ENCODE data around the gene STAM2.

Gene STAM2

DNA sequence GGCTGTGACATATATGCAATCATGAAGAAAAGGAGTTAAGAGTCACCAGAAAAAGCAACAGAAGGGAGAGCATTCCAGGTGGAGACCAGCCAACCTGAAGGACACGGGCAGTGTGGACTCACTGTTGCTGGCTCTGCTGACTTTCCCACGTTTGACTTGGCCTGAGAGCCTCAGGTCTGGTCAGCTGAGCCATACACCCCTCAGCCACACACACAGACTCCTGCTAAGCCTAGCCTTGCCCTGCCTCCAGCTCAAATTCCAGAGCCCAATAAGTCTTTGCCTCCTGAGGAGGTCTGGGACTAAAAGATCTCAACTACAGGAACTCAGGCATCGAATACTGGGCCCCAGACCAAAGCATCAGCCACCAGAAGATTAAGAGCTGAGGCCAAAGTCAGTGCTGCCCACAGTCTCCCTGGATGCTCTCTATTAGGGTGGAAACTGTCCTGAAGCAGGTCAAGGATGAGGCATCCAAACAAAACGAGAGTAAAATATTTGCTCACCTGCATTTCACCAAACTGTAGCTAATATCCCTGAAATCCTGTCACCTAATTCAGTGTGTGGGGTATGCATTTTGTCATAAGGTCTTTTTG, 100.0 kb downstream of the STAM2 start:
- TF ChIP-seq, protein P1, sequence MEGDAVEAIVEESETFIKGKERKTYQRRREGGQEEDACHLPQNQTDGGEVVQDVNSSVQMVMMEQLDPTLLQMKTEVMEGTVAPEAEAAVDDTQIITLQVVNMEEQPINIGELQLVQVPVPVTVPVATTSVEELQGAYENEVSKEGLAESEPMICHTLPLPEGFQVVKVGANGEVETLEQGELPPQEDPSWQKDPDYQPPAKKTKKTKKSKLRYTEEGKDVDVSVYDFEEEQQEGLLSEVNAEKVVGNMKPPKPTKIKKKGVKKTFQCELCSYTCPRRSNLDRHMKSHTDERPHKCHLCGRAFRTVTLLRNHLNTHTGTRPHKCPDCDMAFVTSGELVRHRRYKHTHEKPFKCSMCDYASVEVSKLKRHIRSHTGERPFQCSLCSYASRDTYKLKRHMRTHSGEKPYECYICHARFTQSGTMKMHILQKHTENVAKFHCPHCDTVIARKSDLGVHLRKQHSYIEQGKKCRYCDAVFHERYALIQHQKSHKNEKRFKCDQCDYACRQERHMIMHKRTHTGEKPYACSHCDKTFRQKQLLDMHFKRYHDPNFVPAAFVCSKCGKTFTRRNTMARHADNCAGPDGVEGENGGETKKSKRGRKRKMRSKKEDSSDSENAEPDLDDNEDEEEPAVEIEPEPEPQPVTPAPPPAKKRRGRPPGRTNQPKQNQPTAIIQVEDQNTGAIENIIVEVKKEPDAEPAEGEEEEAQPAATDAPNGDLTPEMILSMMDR (IDR thresholded peaks at IDR 0.05; ENCODE audit: extremely low read depth, missing control alignments), result no peak
- no peak for DNase-seq (ENCODE audit: low spot score)

DNA sequence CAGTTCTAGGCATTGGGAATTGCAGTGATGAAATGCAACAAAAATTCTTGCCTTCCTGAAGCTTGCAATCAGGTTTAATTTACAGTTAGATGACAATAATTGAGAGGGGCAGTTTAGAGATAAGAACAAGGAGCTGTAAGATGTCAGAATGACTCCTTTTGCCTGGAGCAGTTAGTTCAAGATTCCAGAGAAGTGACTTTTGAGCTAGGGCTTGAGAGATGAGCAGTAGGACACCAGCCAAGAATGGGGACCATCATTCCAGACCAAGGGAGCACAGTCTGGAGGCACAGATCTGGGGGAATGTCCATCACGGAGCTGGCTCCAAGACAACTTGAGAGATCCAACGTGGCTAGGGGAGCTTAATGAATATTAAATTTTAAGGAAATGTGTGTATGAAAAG, 103.6 kb downstream of the STAM2 start:
- TF ChIP-seq, protein P1 (IDR thresholded peaks at IDR 0.05; ENCODE audit: extremely low read depth, missing control alignments), result no peak
- no peak for DNase-seq (ENCODE audit: low spot score)

DNA sequence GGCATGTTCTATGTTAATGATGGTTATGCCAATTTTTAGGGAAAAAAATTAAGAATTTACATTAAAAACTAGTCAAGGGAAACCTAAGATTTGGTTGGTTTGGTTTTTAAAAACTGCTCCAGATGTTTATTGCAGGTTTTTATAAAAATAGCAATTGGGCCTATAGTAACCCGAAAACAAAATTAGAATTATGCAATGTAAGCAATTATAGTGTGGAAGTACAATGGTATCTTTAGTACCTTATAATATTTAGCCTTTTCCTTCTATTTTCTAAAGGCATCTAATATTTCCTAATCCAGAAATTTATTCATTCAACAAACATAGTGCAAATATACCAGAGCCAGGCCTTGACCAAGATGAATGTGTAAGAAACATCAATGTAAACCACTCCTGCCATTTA, 104.0 kb downstream of the STAM2 start:
- no peak for DNase-seq (ENCODE audit: low spot score)
- TF ChIP-seq, protein P1 (IDR thresholded peaks at IDR 0.05; ENCODE audit: extremely low read depth, missing control alignments), result no peak

DNA sequence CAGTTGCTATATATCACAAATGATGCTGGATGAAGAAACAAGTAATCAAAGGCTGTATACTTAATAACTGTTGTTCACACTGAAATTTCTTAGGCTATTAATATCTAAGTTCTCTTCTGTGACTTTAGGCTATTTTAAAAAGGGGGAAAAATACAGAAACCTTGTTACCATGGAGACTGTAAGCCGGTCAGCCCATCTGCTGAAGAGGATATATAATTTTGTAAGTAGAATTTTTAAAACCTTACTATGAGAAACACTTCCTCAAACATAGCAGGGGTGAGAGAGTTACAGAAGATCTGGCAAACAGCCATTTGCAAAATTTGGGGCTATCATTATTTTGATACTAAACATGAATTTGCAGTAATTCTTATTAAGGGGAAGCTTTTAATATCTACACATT, 104.5 kb downstream of the STAM2 start:
- peak; percentile 63 for DNase-seq (ENCODE audit: low spot score)

DNA sequence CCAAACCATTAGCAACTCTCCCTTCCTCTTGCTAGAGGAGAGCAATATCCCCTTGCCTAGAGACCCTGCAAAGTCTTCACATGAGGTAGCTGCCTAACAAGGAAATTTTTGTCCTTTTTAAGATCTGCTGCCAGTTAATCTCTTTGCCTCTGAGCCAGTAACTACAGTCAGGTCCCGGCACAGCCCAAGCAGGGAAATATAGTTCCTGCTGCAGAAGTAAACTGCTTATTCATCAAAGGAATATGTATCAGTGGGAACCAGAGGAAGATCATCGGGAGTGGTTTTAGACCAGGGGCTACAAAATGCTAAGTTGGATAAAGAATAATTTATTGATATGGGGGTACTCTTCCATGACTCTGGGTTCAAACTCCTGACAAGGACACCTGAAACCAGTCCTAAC, 107.3 kb downstream of the STAM2 start:
- DNase-seq (ENCODE audit: low spot score), result no peak

More for the DNA sequence above, 104.5 kb downstream of the STAM2 start:
- TF ChIP-seq, protein P1 (IDR thresholded peaks at IDR 0.05; ENCODE audit: extremely low read depth, missing control alignments), result no peak

DNA sequence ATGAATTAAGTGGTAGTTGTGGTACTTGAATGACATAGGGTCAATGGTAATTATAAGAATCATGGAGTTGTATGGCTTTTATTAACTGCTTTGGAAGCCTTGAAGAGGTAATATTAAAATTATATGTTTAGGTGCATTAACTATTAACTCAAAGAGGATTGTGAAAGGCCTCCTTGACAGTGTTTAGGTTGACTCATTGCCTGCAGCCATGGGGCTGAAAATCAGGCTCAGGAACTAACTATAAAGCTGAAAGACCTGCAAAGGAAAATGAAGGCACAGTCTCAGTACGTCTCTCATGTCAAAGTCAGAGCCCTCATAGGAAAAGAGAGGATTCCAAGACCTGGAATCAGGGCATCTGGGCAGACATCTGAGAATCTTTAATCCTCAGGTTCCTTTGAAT, 107.7 kb downstream of the STAM2 start:
- DNase-seq (ENCODE audit: low spot score), result no peak
- TF ChIP-seq, protein P1 (IDR thresholded peaks at IDR 0.05; ENCODE audit: extremely low read depth, missing control alignments), result no peak

More for the DNA sequence above, 107.3 kb downstream of the STAM2 start:
- TF ChIP-seq, protein P1 (IDR thresholded peaks at IDR 0.05; ENCODE audit: extremely low read depth, missing control alignments), result no peak

Data from GM20000 (cell line).